Ishikawa (cell line): ENCODE measurements around the gene HS3ST5.

ENCODE experiments used
- CREB1 ChIP-seq: IDR thresholded peaks from 2 replicates; pipeline ENCODE4 v1.6.1; 2012; ENCODE audit warnings: low read depth
- EGR1 ChIP-seq: IDR thresholded peaks from 2 replicates; pipeline ENCODE4 v1.6.1; 2012
- EP300 ChIP-seq: IDR thresholded peaks from 2 replicates; pipeline ENCODE4 v1.6.1; 2012; ENCODE audit warnings: borderline replicate concordance
- FOXM1 ChIP-seq: IDR thresholded peaks from 2 replicates; pipeline ENCODE4 v1.6.1; 2012; ENCODE audit warnings: low read depth, borderline replicate concordance
- RAD21 ChIP-seq: IDR thresholded peaks from 2 replicates; pipeline ENCODE4 v1.6.1; 2012; ENCODE audit warnings: low read depth
- TAF1 ChIP-seq: IDR thresholded peaks from 2 replicates; pipeline ENCODE4 v1.6.1; 2012; ENCODE audit warnings: low read depth, mild to moderate bottlenecking
- YY1 ChIP-seq: IDR thresholded peaks from 2 replicates; pipeline ENCODE4 v1.6.1; 2012; ENCODE audit warnings: low read depth
- TF ChIP-seq, protein P1 (sequence below): IDR thresholded peaks from 2 replicates; pipeline ENCODE4 v1.6.1; 2012; ENCODE audit warnings: low read depth, mild to moderate bottlenecking
- TF ChIP-seq, protein P2 (sequence below): IDR thresholded peaks from 2 replicates; pipeline ENCODE4 v1.6.1; 2012

DNA sequence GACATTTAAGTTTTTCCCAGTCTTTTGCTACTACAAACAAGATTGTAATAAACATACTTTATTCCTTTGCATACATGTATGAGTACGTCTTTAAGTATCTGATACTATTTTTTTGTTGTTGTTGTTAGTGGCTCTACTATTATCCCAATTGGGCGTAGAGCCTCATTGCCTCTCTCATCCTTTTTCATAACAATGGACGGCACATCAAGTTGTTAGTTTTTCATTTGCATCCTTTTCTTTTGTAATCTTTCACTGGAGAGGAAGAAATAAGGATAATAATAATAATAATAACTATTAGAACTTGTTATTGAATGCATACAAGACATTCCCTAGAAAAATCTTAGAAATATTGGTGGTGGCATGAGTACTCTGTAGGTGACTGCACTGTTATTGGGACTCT lies 23.1 kb downstream of the HS3ST5 start:
- no peak for TF ChIP-seq RAD21
- TF ChIP-seq, protein P1, sequence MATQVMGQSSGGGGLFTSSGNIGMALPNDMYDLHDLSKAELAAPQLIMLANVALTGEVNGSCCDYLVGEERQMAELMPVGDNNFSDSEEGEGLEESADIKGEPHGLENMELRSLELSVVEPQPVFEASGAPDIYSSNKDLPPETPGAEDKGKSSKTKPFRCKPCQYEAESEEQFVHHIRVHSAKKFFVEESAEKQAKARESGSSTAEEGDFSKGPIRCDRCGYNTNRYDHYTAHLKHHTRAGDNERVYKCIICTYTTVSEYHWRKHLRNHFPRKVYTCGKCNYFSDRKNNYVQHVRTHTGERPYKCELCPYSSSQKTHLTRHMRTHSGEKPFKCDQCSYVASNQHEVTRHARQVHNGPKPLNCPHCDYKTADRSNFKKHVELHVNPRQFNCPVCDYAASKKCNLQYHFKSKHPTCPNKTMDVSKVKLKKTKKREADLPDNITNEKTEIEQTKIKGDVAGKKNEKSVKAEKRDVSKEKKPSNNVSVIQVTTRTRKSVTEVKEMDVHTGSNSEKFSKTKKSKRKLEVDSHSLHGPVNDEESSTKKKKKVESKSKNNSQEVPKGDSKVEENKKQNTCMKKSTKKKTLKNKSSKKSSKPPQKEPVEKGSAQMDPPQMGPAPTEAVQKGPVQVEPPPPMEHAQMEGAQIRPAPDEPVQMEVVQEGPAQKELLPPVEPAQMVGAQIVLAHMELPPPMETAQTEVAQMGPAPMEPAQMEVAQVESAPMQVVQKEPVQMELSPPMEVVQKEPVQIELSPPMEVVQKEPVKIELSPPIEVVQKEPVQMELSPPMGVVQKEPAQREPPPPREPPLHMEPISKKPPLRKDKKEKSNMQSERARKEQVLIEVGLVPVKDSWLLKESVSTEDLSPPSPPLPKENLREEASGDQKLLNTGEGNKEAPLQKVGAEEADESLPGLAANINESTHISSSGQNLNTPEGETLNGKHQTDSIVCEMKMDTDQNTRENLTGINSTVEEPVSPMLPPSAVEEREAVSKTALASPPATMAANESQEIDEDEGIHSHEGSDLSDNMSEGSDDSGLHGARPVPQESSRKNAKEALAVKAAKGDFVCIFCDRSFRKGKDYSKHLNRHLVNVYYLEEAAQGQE, result no peak
- TF ChIP-seq, protein P2, sequence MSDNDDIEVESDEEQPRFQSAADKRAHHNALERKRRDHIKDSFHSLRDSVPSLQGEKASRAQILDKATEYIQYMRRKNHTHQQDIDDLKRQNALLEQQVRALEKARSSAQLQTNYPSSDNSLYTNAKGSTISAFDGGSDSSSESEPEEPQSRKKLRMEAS, result no peak
- no peak for TF ChIP-seq FOXM1
- TF ChIP-seq CREB1, result no peak
- TF ChIP-seq YY1, result no peak
- TF ChIP-seq TAF1, result no peak
- no peak for TF ChIP-seq EGR1
- no peak for TF ChIP-seq EP300
